Right cardiac atrium (tissue), 5 donors: ENCODE measurements around the gene PRMT1. TPM values are rescaled to one million over a fixed set of nuclear protein-coding genes. Genes with fewer than 3 reads are reported as not detected.

ENCODE experiments used
- ATAC-seq, 2 donors: fragments of 200-7000 bp; cut with Tn5 transposase; one replicate each; pipeline versions ENCODE4 v1.8.0 to v1.9.1; 2020; ENCODE audit warnings: moderate library complexity in 2 of 2, mild to moderate bottlenecking in 1 of 2
- DNase-seq, 3 donors: peaks; one replicate each; pipeline ENCODE4 v3.0.0-alpha.2; 2020
- H3K27ac ChIP-seq: one replicate; pipeline ENCODE4 v1.5.1; 2013; ENCODE audit warnings: mild to moderate bottlenecking, low read length, control low read depth, moderate library complexity
- H3K27me3 ChIP-seq: one replicate; pipeline ENCODE4 v1.6.1; 2013; ENCODE audit not compliant: control insufficient read depth, insufficient read depth
- H3K4me1 ChIP-seq: one replicate; pipeline ENCODE4 v1.6.1; 2013; ENCODE audit warnings: low read length; ENCODE audit not compliant: control insufficient read depth, insufficient read depth
- H3K4me3 ChIP-seq: one replicate; pipeline ENCODE4 v1.5.1; 2013; ENCODE audit warnings: low read length, control low read depth
- H3K9me3 ChIP-seq: one replicate; pipeline ENCODE4 v1.6.1; 2013; ENCODE audit warnings: low read length; ENCODE audit not compliant: control insufficient read depth
- whole genome bisulfite sequencing: extraction: QIAGEN DNeasy Blood & Tissue Kit; methylation state at CpG from one replicate; pipeline ENCODE4 v1.1.7; 2013; 5-methylcytosine and 5-hydroxymethylcytosine counted together
- intact Hi-C, 4 donors: fragments of 100-400 bp; cut with DNase I; formaldehyde crosslinking; loops; one replicate each; pipeline versions ENCODE4 v1.11.0 to v1.14.0; 2022 to 2023
- microRNA-seq, 2 donors: library from miRNA; unstranded; fragments of <30 nt; microRNA quantifications; one replicate each; pipeline ENCODE4 v1.2.0, GENCODE V29; 2020 to 2021
- polyA plus RNA-seq: library from polyadenylated mRNA; stranded (reverse); fragments of 200-250 nt; gene quantifications from one replicate; pipeline ENCODE4 v1.2.3, GENCODE V29; 2013
- total RNA-seq, 4 donors: library from RNA; stranded (reverse); fragmentation: NEBNext Ultra II Directional; extraction: Animal tissue kit (Norgen Biotek cat#: 25700); gene quantifications; one replicate each; pipeline ENCODE4 v1.2.1, GENCODE V29; 2021
- donor health status: healthy with polysubstance abuse.
- donor health status: DM: no; HTN: yes; CAD: no.
- donor health status: DM: no; HTN: no; CAD: no.
- donor health status: DM: no; HTN: yes; CAD: no; lungs with severe emphysema.
- donor health status: DM: yes; HTN: yes; CAD: no.

The PRMT1 gene
- total and polyA plus RNA-seq, 5 donors = 117 to 154 (median 125) TPM

DNA sequence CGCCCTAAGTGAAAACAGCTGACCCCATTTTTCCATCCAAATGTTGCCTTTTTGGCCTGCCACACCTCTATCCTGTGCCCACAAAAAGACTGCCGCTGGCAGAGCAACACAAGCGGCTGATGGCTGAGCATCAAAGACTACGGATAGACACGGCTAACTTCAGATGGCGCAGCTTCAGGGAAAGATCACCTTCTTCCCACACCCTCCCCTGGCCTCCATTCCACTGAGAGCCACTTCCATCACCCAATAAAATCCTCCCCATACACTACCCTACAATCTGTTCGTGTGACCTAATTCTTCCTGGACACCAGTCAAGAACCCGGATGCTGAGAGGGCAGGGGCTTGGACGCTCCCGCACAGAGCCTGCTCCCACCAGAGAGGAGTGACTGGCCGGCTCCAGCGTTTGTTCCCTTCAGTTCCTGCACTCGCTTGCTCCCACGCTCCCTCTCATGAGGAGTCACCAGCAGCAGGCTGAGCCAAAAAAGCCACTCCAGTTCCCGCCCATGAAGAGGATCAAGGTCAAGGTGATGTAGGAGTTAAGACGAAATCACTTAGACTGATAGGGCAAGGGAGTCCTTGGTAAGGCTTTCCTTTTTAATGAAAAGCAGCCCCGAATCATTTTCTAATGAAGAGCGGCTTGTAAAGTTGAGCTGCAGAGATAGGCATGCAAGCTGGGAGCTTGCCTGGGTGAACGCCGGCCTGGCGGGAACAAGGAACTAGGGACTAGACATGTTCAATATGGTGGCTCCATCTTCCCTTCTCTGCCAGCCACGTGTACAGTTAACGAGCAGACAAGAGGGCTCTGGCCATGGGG, 50.4 kb downstream of the PRMT1 start:
- ATAC-seq (peak; percentile 91 to 94), DNase-seq (peak; percentile 79 to 91 (median 87))
- peak overlapping the region; percentile 94 for H3K27ac ChIP-seq
- intact Hi-C loops = no loop called here
- H3K4me3 ChIP-seq = no peak overlapping the region
- 41% methylated on average over 23 of the region's 23 CpGs for WGBS
- H3K9me3 ChIP-seq = no peaks in the 10 kb centered on the region
- H3K4me1 ChIP-seq = peaks cover 5% of the 10 kb centered on the region
- H3K27me3 ChIP-seq = no peaks in the 10 kb centered on the region

DNA sequence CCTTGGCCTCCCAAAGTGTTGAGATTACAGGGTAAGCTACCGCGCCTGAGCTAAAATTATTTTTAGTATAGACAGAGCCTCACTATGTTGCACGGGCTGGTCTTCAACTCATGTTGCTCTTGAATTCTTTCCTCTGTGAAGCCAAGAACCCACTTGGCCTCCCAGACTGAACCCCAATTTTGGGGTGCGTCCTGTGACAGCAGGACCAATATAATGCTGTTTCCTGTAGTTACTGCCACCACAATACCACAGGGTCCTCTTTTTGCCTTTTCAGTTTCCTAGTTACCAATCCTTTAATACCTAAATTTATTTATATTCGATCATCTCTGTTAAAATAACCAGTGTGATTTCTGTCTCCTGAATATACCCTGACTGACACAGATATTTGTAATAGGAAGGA, 53.1 kb downstream of the PRMT1 start:
- 79% methylated on average over 5 of the region's 5 CpGs for WGBS
- H3K9me3 ChIP-seq = no peaks in the 10 kb centered on the region
- ATAC-seq = no peak

More for the DNA sequence above, 53.1 kb downstream of the PRMT1 start:
- intact Hi-C loops = no loop called here
- H3K27me3 ChIP-seq = no peaks in the 10 kb centered on the region
- H3K4me3 ChIP-seq = no peak overlapping the region
- peaks cover 5% of the 10 kb centered on the region for H3K4me1 ChIP-seq
- no peak overlapping the region for H3K27ac ChIP-seq
- no peak for DNase-seq

Small RNA genes within 50 kb of the gene (microRNA-seq; reads per million reads assigned to microRNA genes)
- 0 to 1.7 reads per million in 2 donors for gene MIR5088

Other genes with a start within 250 kb of the PRMT1 start
- gene SLC17A7, start 235.7 kb upstream of the PRMT1 start, total RNA-seq = 1 to 10 TPM in 2 of 4 donors, under 1 TPM in 2; 0.48 to 1.2 (median 0.93) TPM
- gene SLC17A7, start 235.7 kb upstream of the PRMT1 start, polyA plus RNA-seq = 1.1 TPM
- 10 to 100 TPM; 35.2 to 43.8 (median 38.2) TPM for gene PIH1D1, start 225.5 kb upstream of the PRMT1 start, total RNA-seq
- gene PIH1D1, start 225.5 kb upstream of the PRMT1 start, polyA plus RNA-seq = 34.9 TPM
- gene ALDH16A1, start 224.0 kb upstream of the PRMT1 start, total RNA-seq = 10 to 100 TPM; 11.1 to 17.7 (median 11.9) TPM
- gene ALDH16A1, start 224.0 kb upstream of the PRMT1 start, polyA plus RNA-seq = 9.3 TPM
- gene FLT3LG, start 203.1 kb upstream of the PRMT1 start, total RNA-seq = 1 to 10 TPM; 4.4 to 6.8 (median 4.9) TPM
- 6.6 TPM for gene FLT3LG, start 203.1 kb upstream of the PRMT1 start, polyA plus RNA-seq
- 1,000 to 10,000 TPM; 1,399 to 1,753 (median 1,480) TPM for gene RPL13A, start 189.7 kb upstream of the PRMT1 start, total RNA-seq
- gene RPL13A, start 189.7 kb upstream of the PRMT1 start, polyA plus RNA-seq = 1,392 TPM
- 1,000 to 10,000 TPM; 1,034 to 1,270 (median 1,120) TPM for gene RPS11, start 180.8 kb upstream of the PRMT1 start, total RNA-seq
- 2,599 TPM for gene RPS11, start 180.8 kb upstream of the PRMT1 start, polyA plus RNA-seq
- gene FCGRT, start 164.6 kb upstream of the PRMT1 start, total RNA-seq = 100 to 1,000 TPM; 139 to 158 (median 147) TPM
- 104 TPM for gene FCGRT, start 164.6 kb upstream of the PRMT1 start, polyA plus RNA-seq
- 10 to 100 TPM; 10.2 to 27.4 (median 17.6) TPM for gene RCN3, start 149.3 kb upstream of the PRMT1 start, total RNA-seq
- 29.3 TPM for gene RCN3, start 149.3 kb upstream of the PRMT1 start, polyA plus RNA-seq
- 10 to 100 TPM; 46.1 to 50.8 (median 48.3) TPM for gene NOSIP, start 96.7 kb upstream of the PRMT1 start, total RNA-seq
- 57.7 TPM for gene NOSIP, start 96.7 kb upstream of the PRMT1 start, polyA plus RNA-seq
- under 1 TPM; 0.42 to 0.83 (median 0.69) TPM for gene PRRG2, start 96.0 kb upstream of the PRMT1 start, total RNA-seq
- gene PRRG2, start 96.0 kb upstream of the PRMT1 start, polyA plus RNA-seq = 1.2 TPM
- gene PRR12, start 86.1 kb upstream of the PRMT1 start, total RNA-seq = 10 to 100 TPM; 13.1 to 19.9 (median 17.0) TPM
- gene PRR12, start 86.1 kb upstream of the PRMT1 start, polyA plus RNA-seq = 9.8 TPM
- gene RRAS, start 37.1 kb upstream of the PRMT1 start, total RNA-seq = 100 to 1,000 TPM in 1 of 4 donors, 10 to 100 TPM in 3; 76.7 to 106 (median 85.3) TPM
- gene RRAS, start 37.1 kb upstream of the PRMT1 start, polyA plus RNA-seq = 153 TPM
- gene SCAF1, start 35.1 kb upstream of the PRMT1 start, total RNA-seq = 10 to 100 TPM; 41.8 to 52.7 (median 42.3) TPM
- 23.3 TPM for gene SCAF1, start 35.1 kb upstream of the PRMT1 start, polyA plus RNA-seq
- gene IRF3, start 11.4 kb upstream of the PRMT1 start, total RNA-seq = 10 to 100 TPM; 34.1 to 58.0 (median 40.7) TPM
- gene IRF3, start 11.4 kb upstream of the PRMT1 start, polyA plus RNA-seq = 39.6 TPM
- 10 to 100 TPM in 3 of 4 donors, 1 to 10 TPM in 1; 8.6 to 14.0 (median 12.4) TPM for gene BCL2L12, start 11.3 kb upstream of the PRMT1 start, total RNA-seq
- gene BCL2L12, start 11.3 kb upstream of the PRMT1 start, polyA plus RNA-seq = 15.1 TPM
- gene ADM5, start 12.3 kb downstream of the PRMT1 start, total RNA-seq = under 1 TPM; 0.28 to 0.82 (median 0.44) TPM
- 0.52 TPM for gene ADM5, start 12.3 kb downstream of the PRMT1 start, polyA plus RNA-seq
- 1 to 10 TPM; 4.8 to 8.5 (median 5.7) TPM for gene CPT1C, start 13.8 kb downstream of the PRMT1 start, total RNA-seq
- 4.5 TPM for gene CPT1C, start 13.8 kb downstream of the PRMT1 start, polyA plus RNA-seq
- gene TSKS, start 86.0 kb downstream of the PRMT1 start, total RNA-seq = 1 to 10 TPM in 3 of 4 donors, under 1 TPM in 1; 0.59 to 1.4 (median 1.2) TPM
- 1.1 TPM for gene TSKS, start 86.0 kb downstream of the PRMT1 start, polyA plus RNA-seq
- 10 to 100 TPM; 58.8 to 80.7 (median 73.7) TPM for gene AP2A1, start 89.7 kb downstream of the PRMT1 start, total RNA-seq
- 50.8 TPM for gene AP2A1, start 89.7 kb downstream of the PRMT1 start, polyA plus RNA-seq
- 10 to 100 TPM; 13.2 to 21.3 (median 16.4) TPM for gene FUZ, start 136.0 kb downstream of the PRMT1 start, total RNA-seq
- gene FUZ, start 136.0 kb downstream of the PRMT1 start, polyA plus RNA-seq = 25.8 TPM
- 10 to 100 TPM; 37.8 to 50.4 (median 43.1) TPM for gene MED25, start 141.0 kb downstream of the PRMT1 start, total RNA-seq
- 39.2 TPM for gene MED25, start 141.0 kb downstream of the PRMT1 start, polyA plus RNA-seq
- gene PTOV1, start 173.9 kb downstream of the PRMT1 start, total RNA-seq = 100 to 1,000 TPM; 127 to 146 (median 141) TPM
- gene PTOV1, start 173.9 kb downstream of the PRMT1 start, polyA plus RNA-seq = 134 TPM
- 100 to 1,000 TPM in 1 of 4 donors, 10 to 100 TPM in 3; 38.6 to 144 (median 42.9) TPM for gene PNKP, start 190.3 kb downstream of the PRMT1 start, total RNA-seq
- 40.8 TPM for gene PNKP, start 190.3 kb downstream of the PRMT1 start, polyA plus RNA-seq
- 10 to 100 TPM; 32.4 to 38.7 (median 36.4) TPM for gene AKT1S1, start 200.1 kb downstream of the PRMT1 start, total RNA-seq
- 40.2 TPM for gene AKT1S1, start 200.1 kb downstream of the PRMT1 start, polyA plus RNA-seq
- gene TBC1D17, start 200.4 kb downstream of the PRMT1 start, total RNA-seq = 10 to 100 TPM; 35.7 to 45.7 (median 42.1) TPM
- 35.6 TPM for gene TBC1D17, start 200.4 kb downstream of the PRMT1 start, polyA plus RNA-seq
- gene IL4I1, start 219.6 kb downstream of the PRMT1 start, total RNA-seq = under 1 TPM in 3 of 4 donors, not detected in 1; 0.24 to 0.92 (median 0.60) TPM
- gene IL4I1, start 219.6 kb downstream of the PRMT1 start, polyA plus RNA-seq = 0.29 TPM